Sigmoid colon (tissue), 7 donors: ENCODE results near the gene PARP11. TPM values are rescaled to one million over a fixed set of nuclear protein-coding genes. Genes with fewer than 3 reads are reported as not detected.

ENCODE experiments used
- DNase-seq: peaks from one replicate; pipeline ENCODE4 v3.0.0-alpha.2; 2019
- H3K27ac ChIP-seq, 4 donors: fragments of 200-600 bp; sonication (generic); one replicate each; pipeline ENCODE4 v1.5.1; 2016 to 2019; ENCODE audit warnings: mild to moderate bottlenecking in 1 of 4
- H3K27me3 ChIP-seq, 3 donors: fragments of 200-600 bp; sonication (generic); one replicate each; pipeline ENCODE4 v1.5.1; 2019; ENCODE audit warnings: mild to moderate bottlenecking in 1 of 3
- H3K36me3 ChIP-seq, 4 donors: fragments of 200-600 bp; sonication (generic); one replicate each; pipeline ENCODE4 v1.5.1; 2016 to 2019
- H3K4me1 ChIP-seq, 4 donors: fragments of 200-600 bp; sonication (generic); one replicate each; pipeline ENCODE4 v1.5.1; 2017 to 2019
- H3K4me3 ChIP-seq, 4 donors: fragments of 200-600 bp; sonication (generic); one replicate each; pipeline ENCODE4 v1.5.1; 2017 to 2019; ENCODE audit warnings: mild to moderate bottlenecking in 2 of 4, moderate library complexity in 1 of 4
- H3K9me3 ChIP-seq, 4 donors: fragments of 200-600 bp in 3 of 4; sonication (generic) in 3 of 4; one replicate each; pipeline versions ENCODE4 v1.5.1 to v1.6.1; 2013 to 2019
- EP300 ChIP-seq, 4 donors: sonication (generic); formaldehyde crosslinking; IDR thresholded peaks; one replicate each; pipeline ENCODE4 v1.6.1; 2017; ENCODE audit warnings: antibody characterized with exemption in 4 of 4
- POLR2A ChIP-seq, 2 donors: fragments of 450-650 bp; IDR thresholded peaks; one replicate each; pipeline ENCODE4 v1.6.1; 2016; ENCODE audit warnings: antibody characterized with exemption in 2 of 2, mild to moderate bottlenecking in 2 of 2, moderate library complexity in 2 of 2
- POLR2AphosphoS5 ChIP-seq, 4 donors: sonication (generic); formaldehyde crosslinking; IDR thresholded peaks; one replicate each; pipeline ENCODE4 v1.6.1; 2017; ENCODE audit warnings: antibody characterized with exemption in 4 of 4
- WGBS, 2 donors: extraction: QIAGEN DNeasy Blood & Tissue Kit; methylation state at CpG; one replicate each; pipeline ENCODE4 v1.1.7; 2013; 5-methylcytosine and 5-hydroxymethylcytosine counted together
- intact Hi-C: fragments of 100-400 bp; cut with DNase I; formaldehyde crosslinking; loops from one replicate; pipeline ENCODE4 v1.15.1; 2023
- polyA plus RNA-seq, 3 donors: library from polyadenylated mRNA; stranded (reverse); fragments of 200-250 nt; gene quantifications; one replicate each; pipeline ENCODE4 v1.2.3, GENCODE V29; 2013
- total RNA-seq, 4 donors: library from RNA; depleted of rRNA; stranded (reverse); fragments of >200 nt; gene quantifications; one replicate each; pipeline ENCODE4 v1.1.0, GENCODE V29; 2016
- TF ChIP-seq, protein P1 (sequence below), 4 experiments: fragments of 450-650 bp in 3 of 4; fragments of 200-600 bp in 1 of 4; IDR thresholded peaks; one replicate each; pipeline ENCODE4 v1.5.1; 2016 to 2019; ENCODE audit warnings: antibody characterized with exemption in 4 of 4, mild to moderate bottlenecking in 3 of 4, moderate library complexity in 2 of 4
- donor health status: healthy with polysubstance abuse.
- donor health status: Bipolar disorder and iron deficiency.
- donor health status: healthy.

The PARP11 gene, protein sequence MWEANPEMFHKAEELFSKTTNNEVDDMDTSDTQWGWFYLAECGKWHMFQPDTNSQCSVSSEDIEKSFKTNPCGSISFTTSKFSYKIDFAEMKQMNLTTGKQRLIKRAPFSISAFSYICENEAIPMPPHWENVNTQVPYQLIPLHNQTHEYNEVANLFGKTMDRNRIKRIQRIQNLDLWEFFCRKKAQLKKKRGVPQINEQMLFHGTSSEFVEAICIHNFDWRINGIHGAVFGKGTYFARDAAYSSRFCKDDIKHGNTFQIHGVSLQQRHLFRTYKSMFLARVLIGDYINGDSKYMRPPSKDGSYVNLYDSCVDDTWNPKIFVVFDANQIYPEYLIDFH
- total RNA-seq = 10 to 100 TPM in 1 of 4 donors, 1 to 10 TPM in 3; 5.8 to 12.1 (median 8.8) TPM
- polyA plus RNA-seq = 1 to 10 TPM; 2.4 to 6.0 (median 2.8) TPM

DNA sequence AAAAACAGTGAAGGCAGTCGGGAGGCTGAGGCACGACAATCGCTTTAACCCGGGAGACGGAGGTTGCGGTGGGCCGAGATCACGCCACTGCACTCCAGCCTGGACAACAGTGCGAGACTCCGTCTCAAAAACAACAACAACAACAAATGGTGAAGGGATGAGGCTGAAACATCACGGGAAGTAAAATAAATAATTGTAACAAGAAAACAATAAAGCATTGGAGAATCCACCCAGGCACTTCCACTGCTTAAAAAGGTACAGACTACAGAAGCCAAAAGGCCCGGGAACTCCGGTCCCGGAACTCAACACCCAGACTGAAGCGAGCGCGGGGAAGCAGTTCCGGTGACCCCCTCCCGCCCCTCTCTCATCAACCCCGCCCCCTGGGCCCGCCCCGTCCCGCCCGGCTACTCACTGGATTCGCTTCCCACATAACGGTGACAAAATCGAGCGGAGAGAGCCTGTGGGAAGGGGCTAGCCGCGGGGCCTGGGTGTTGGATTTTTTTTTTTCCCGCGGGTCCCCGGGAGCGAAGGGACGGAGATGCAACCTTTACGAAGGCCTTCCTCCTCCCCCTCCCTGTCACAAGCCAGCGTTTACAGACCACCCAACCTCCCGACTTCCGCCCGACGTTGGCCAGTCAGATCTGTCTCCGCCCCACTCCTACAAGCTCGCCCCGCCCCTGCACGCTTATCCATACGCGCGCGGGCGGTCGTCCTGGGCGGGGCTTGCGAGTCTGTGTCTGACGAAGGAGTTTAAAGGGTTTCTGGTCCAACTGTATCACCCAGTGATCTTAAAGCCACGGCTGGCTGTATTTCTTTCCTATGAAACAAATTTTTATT, at the start of gene PARP11:
PARP11 (minus strand) TSS at position 600 of the 837 bp plus-strand sequence; CDS start at position 430, 170 bp downstream.
- H3K27ac ChIP-seq = peak within 1 kb of the TSS; percentile 87 to 92 (median 91)
- WGBS, 2 donors = 0% methylated on average over 55 of the region's 55 CpGs
- peaks cover 0 to 29% (median 19%) of the 10 kb centered on the region in 4 donors for H3K4me1 ChIP-seq
- H3K4me3 ChIP-seq = peak within 1 kb of the TSS; percentile 58 to 71 (median 68)
- H3K9me3 ChIP-seq = no peaks in the 10 kb centered on the region
- peak; percentile 99 for DNase-seq
- no peaks in the 10 kb centered on the region for H3K27me3 ChIP-seq
- intact Hi-C loops = loop anchor here (2.0 to 5.0 kb wide), 3 partner anchors 159 to 449 kb away; partner anchors contain the start of genes CCND2 and TIGAR
- no peaks in the 10 kb centered on the region for H3K36me3 ChIP-seq
- TF ChIP-seq POLR2A (IDR thresholded peaks at IDR 0.05) (peak; percentile 21 to 37), POLR2AphosphoS5 (IDR thresholded peaks at IDR 0.05) (peak; percentile 63 to 83 (median 78)), EP300 (IDR thresholded peaks at IDR 0.05) (no peak)
- TF ChIP-seq, protein P1, sequence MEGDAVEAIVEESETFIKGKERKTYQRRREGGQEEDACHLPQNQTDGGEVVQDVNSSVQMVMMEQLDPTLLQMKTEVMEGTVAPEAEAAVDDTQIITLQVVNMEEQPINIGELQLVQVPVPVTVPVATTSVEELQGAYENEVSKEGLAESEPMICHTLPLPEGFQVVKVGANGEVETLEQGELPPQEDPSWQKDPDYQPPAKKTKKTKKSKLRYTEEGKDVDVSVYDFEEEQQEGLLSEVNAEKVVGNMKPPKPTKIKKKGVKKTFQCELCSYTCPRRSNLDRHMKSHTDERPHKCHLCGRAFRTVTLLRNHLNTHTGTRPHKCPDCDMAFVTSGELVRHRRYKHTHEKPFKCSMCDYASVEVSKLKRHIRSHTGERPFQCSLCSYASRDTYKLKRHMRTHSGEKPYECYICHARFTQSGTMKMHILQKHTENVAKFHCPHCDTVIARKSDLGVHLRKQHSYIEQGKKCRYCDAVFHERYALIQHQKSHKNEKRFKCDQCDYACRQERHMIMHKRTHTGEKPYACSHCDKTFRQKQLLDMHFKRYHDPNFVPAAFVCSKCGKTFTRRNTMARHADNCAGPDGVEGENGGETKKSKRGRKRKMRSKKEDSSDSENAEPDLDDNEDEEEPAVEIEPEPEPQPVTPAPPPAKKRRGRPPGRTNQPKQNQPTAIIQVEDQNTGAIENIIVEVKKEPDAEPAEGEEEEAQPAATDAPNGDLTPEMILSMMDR (IDR thresholded peaks at IDR 0.05) = no peak

DNA sequence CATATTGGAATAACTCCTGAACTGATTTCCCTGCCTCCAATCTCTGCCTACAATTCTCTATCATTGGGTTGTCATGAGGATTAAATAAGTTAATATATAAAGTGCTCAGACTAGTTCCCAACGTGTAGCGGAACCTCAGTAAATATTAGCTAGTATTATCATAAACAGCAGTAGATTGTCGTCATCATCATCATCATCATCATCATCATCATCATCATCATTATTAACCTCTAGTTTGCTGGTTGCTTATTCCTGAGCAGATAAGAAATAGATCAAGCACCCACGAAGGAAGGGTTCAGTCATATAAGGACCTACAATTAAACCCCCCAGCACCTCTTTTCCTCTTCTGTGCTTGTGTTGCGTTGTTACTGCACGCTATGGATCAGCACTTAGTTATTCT, 48.8 kb upstream of the PARP11 start:
- Histone ChIP-seq H3K27me3 (peaks cover 0 to 9% (median 0%) of the 10 kb centered on the region in 3 donors), H3K36me3 (no peaks in the 10 kb centered on the region), H3K9me3 (no peaks in the 10 kb centered on the region), H3K4me1 (no peaks in the 10 kb centered on the region), H3K4me3 (no peak overlapping the region), H3K27ac (no peak overlapping the region)
- WGBS, 2 donors = 76 to 86% methylated on average over 6 of the region's 6 CpGs
- intact Hi-C loops = no loop called here
- no peak for DNase-seq
- TF ChIP-seq EP300 (IDR thresholded peaks at IDR 0.05) = no peak
- TF ChIP-seq POLR2AphosphoS5 (IDR thresholded peaks at IDR 0.05) = no peak
- no peak for TF ChIP-seq POLR2A (IDR thresholded peaks at IDR 0.05)
- TF ChIP-seq, protein P1 (IDR thresholded peaks at IDR 0.05) = no peak

DNA sequence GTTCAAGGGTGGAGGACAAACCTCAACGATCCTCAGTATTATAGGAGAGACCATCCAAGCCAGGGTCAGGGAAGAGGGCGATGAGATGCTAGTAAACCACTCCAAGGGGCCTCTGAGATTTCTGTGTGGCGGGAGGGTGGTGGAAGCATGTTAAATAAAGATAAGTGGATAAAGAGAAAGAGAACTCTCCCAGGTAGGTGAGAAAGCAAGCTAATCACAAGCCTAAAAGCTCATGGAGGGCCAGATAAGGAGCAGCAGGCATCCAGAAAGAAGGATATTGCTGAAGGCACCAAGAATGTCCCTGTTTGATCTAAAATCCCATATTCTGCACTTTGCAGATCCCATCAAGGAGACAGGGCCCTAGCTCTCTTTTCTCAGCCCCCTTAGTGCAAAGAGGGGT, 48.3 kb upstream of the PARP11 start:
- intact Hi-C loops = no loop called here
- 89 to 90% methylated on average over 3 of the region's 3 CpGs for WGBS, 2 donors

DNA sequence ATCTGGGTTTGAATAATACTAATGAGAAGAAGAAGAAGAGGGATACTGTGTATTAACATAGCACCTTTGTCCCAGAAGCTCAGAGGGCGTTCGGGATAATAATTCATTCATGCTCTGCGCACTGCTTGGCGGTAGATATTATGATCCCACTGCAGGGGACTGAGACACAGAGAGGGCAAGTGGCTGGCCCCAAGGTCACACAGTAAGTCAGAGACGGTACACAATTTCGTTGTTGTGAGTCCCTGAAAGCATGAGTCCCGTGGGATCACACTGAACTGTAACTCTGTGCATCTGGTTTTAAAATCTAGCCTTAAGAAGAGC, 47.9 kb upstream of the PARP11 start:
- 69 to 83% methylated on average over 7 of the region's 7 CpGs for WGBS, 2 donors
- intact Hi-C loops = no loop called here
- H3K36me3 ChIP-seq = no peaks in the 10 kb centered on the region
- DNase-seq = no peak
- no peak for TF ChIP-seq EP300 (IDR thresholded peaks at IDR 0.05)
- no peak for TF ChIP-seq POLR2AphosphoS5 (IDR thresholded peaks at IDR 0.05)
- TF ChIP-seq POLR2A (IDR thresholded peaks at IDR 0.05) = no peak
- H3K27me3 ChIP-seq = peaks cover 0 to 9% (median 0%) of the 10 kb centered on the region in 3 donors
- no peaks in the 10 kb centered on the region for H3K4me1 ChIP-seq
- H3K27ac ChIP-seq = no peak overlapping the region
- no peak overlapping the region for H3K4me3 ChIP-seq
- no peaks in the 10 kb centered on the region for H3K9me3 ChIP-seq

More for the DNA sequence above, 48.3 kb upstream of the PARP11 start:
- H3K27ac ChIP-seq = no peak overlapping the region
- no peak for DNase-seq
- H3K4me1 ChIP-seq = no peaks in the 10 kb centered on the region
- H3K36me3 ChIP-seq = no peaks in the 10 kb centered on the region
- peaks cover 0 to 9% (median 0%) of the 10 kb centered on the region in 3 donors for H3K27me3 ChIP-seq
- TF ChIP-seq, protein P1 (IDR thresholded peaks at IDR 0.05) = no peak
- no peak overlapping the region for H3K4me3 ChIP-seq
- no peaks in the 10 kb centered on the region for H3K9me3 ChIP-seq
